ENCODE data around the gene UBE2E3. TPM values are rescaled to one million over a fixed set of nuclear protein-coding genes. Genes with fewer than 3 reads are reported as not detected.
A peak's percentile ranks its signal among the peaks of the same experiment; 100 is the strongest.

Gene UBE2E3
- total and polyA plus RNA-seq, 8 donors: 53.7 to 171 (median 144) TPM

DNA sequence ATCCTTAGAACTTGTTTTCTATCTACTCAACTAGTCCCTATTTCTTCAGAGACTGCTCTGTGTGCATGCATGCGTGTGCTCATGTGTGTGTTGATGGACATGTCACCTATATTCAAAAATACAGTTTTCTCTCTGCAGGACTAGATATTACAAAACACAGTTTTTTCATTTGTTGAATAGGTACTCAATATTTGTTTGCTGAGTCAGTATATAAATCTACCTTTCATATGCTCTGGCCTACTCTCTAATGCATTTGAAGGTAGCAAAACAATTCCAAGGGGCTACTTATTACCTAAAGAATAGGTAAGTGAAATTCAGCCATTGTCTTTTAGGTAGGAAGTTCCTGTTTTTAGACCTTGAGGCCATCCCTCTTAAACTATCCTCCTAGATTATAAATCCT lies 8.6 kb upstream of the UBE2E3 start:
- ATAC-seq (no peak), DNase-seq (no peak)
- Histone ChIP-seq H3K27ac (no peak overlapping the region), H3K4me3 (no peak overlapping the region), H3K4me1 (no peaks in the 10 kb centered on the region), H3K27me3 (no peaks in the 10 kb centered on the region), H3K36me3 (no peaks in the 10 kb centered on the region), H3K9me3 (no peaks in the 10 kb centered on the region)
- intact Hi-C loops (cut with DNase I): no loop called here
- no peak for TF ChIP-seq CTCF (IDR thresholded peaks at IDR 0.05)

DNA sequence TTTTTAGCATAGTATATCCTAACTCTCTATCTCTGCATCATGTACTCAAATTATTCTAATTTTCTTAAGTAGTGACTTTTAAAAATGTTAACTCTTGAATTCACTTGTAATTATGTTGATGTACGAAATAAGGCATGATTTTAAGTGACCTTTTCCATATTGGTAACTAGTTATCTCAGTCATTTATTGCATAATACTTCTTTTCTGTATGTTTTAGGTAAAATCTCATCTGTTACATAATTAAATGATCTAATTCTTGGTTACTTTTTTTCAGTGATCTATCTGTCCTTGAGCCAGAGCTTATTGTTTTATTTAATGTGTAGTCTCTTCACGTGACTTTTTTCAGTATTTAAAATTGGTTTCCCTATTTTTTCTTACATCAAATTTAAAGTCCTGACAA lies 4.8 kb upstream of the UBE2E3 start:
- ATAC-seq (no peak), DNase-seq (no peak)
- H3K27me3 ChIP-seq: no peaks in the 10 kb centered on the region
- no peak overlapping the region for H3K27ac ChIP-seq
- no peaks in the 10 kb centered on the region for H3K36me3 ChIP-seq
- no peak overlapping the region for H3K4me3 ChIP-seq
- intact Hi-C loops (cut with DNase I): no loop called here
- no peak for TF ChIP-seq CTCF (IDR thresholded peaks at IDR 0.05)
- H3K4me1 ChIP-seq: peaks cover 0 to 6% of the 10 kb centered on the region in 2 donors
- no peaks in the 10 kb centered on the region for H3K9me3 ChIP-seq

GRCh38 chr2:180978903-180979748 lies 1.3 kb upstream of the UBE2E3 start:
- TF ChIP-seq CTCF (IDR thresholded peaks at IDR 0.05): no peak
- Histone ChIP-seq H3K36me3 (no peaks in the 10 kb centered on the region), H3K27ac (peak overlapping the region in 1 of 2 donors; percentile 81), H3K4me1 (peaks cover 11 to 32% of the 10 kb centered on the region in 2 donors), H3K4me3 (peak overlapping the region in 1 of 2 donors; percentile 61), H3K27me3 (no peaks in the 10 kb centered on the region), H3K9me3 (no peaks in the 10 kb centered on the region)
- peak in 2 of 4 donors; percentile 8 to 15 for DNase-seq
- no peak for ATAC-seq
- intact Hi-C loops (cut with DNase I): no loop called here

DNA sequence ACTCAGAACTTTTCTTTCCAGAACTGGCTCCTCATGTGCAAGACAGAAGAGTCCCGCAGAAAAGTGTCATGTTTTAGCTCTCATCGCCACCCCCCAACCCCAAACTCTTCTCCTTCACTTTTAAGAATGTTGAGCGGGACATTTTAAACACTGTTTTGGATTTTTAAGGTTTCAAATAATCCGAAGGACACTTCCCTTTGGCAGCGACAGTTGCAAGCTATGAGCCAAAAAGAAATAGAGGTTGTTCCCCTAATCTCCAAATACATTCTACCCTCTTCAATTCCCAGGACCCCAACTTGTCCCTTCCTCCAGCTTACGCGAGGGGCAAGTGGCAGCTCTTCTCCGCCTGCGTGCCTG lies 678 bp upstream of the UBE2E3 start:
- H3K4me1 ChIP-seq: peaks cover 17 to 38% of the 10 kb centered on the region in 2 donors
- intact Hi-C loops (cut with DNase I): no loop called here
- peak overlapping the region; percentile 52 to 61 for H3K4me3 ChIP-seq
- TF ChIP-seq CTCF (IDR thresholded peaks at IDR 0.05): no peak
- ATAC-seq (no peak), DNase-seq (peak in 2 of 4 donors; percentile 7 to 30)
- no peaks in the 10 kb centered on the region for H3K9me3 ChIP-seq
- H3K27ac ChIP-seq: peak overlapping the region; percentile 81 to 84
- no peaks in the 10 kb centered on the region for H3K27me3 ChIP-seq
- no peaks in the 10 kb centered on the region for H3K36me3 ChIP-seq

DNA sequence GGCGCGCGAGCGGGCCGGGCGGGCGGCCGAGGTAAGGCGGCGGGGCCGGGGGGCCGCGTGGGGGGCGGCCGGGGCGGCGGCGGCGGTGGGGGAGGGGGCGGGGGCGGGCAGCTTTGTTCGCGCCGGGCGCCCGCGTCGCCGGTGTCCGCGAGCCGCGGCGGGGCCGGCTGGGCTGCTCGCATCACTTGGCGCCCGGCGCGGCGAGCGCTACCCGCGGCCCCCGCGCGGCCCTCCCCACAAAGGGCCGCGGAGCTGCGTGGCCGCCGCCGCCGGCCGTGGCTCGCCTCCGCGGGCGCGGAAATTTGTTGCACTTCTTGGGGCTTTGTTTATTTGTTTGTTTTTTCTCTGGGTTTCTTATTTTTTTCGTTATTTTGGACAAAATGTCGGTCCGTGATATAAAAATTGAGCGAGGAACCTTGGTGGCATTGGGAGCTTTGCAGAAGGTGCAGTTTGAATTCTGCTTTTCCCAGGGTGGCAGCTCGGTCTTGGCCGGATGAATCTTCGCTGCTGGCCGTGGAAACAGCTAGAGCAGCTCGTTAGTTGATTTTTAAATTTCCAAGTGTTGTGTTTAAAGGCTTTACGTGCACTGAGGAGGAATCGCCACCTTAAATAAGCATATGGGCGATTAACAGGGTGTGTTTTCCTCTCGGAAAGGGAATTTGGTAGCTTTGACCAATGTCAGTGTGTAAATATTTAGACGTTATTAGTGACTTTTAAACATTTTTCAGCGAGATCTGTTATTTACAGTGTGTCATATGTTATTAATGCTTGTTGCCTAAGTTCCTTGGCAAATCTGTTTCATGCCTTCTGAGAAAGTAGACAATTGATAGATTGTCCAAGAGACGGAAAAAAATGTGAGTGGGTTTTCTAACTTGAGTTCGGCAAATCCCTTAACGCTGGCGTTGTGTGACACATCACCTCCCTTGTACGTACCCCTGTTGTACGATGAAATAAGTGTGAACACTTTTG lies 822 bp downstream of the UBE2E3 start:
- no peak for TF ChIP-seq CTCF (IDR thresholded peaks at IDR 0.05)
- DNase-seq: peak in 3 of 4 donors; percentile 24 to 85 (median 33)
- no peak for ATAC-seq
- intact Hi-C loops (cut with DNase I): no loop called here
- Histone ChIP-seq H3K4me1 (peaks cover 17 to 40% of the 10 kb centered on the region in 2 donors), H3K9me3 (no peaks in the 10 kb centered on the region), H3K27ac (peak overlapping the region; percentile 61 to 81), H3K36me3 (no peaks in the 10 kb centered on the region), H3K4me3 (peak overlapping the region; percentile 52 to 61), H3K27me3 (no peaks in the 10 kb centered on the region)
